Loucy (cell line): Measurements from ENCODE around the gene CHP2.

Source experiments
- CTCF ChIP-seq: fragments of 200-600 bp; sonication (generic); conservative IDR thresholded peaks from 2 replicates; pipeline ENCODE4 v1.5.1; 2014; ENCODE audit warnings: mild to moderate bottlenecking, antibody characterized with exemption, low read length
- EZH2phosphoT487 ChIP-seq: fragments of 200-600 bp; IDR thresholded peaks from 2 replicates; pipeline ENCODE4 v1.6.1; 2018; ENCODE audit warnings: antibody characterized with exemption, mild to moderate bottlenecking, moderate library complexity, borderline replicate concordance

DNA sequence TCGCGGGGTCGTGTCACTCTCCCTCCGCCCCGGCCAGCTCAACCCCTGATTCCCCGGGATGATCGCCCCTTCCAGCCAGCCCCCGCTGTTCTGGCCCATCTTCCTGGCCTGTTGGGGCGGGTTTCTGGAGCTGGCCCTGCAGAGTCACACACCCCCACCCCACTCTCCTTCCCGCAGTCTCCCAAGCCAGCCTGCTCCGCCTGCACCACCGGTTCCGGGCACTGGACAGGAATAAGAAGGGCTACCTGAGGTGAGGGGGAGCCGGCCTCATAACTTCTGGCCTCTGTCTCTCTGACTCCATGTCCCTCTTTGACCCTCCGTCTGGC is 621 bp downstream of the CHP2 start:
- TF ChIP-seq CTCF (no peak), EZH2phosphoT487 (no peak)
